Frontal cortex (tissue), 4 donors: ENCODE results near the gene SLC26A11. TPM values are rescaled to one million over a fixed set of nuclear protein-coding genes. Genes with fewer than 3 reads are reported as not detected.
"Not testable (repeated sequence)": the region's sequence is repeated elsewhere in the genome, so short reads cannot be mapped to it uniquely, and the experiment has no call there.

ENCODE experiments used
- DNase-seq, 2 donors: peaks; one replicate each; pipeline ENCODE4 v3.0.0; 2012; ENCODE audit warnings: low spot score in 2 of 2
- FAIRE-seq: peaks from 2 replicates; lab custom pipeline; 2012; peaks lifted over from hg19 to GRCh38; lab: Jason Lieb, UNC
- total RNA-seq: library from RNA; depleted of rRNA; stranded (reverse); fragments of >200 nt; gene quantifications from one replicate; pipeline ENCODE4 v1.2.3, GENCODE V29; 2014
- donor health status: control.
- donor health status: control.
- donor health status: control.

SLC26A11 gene
- total RNA-seq, 1 donor from 2014 or later = 9.8 TPM

DNA sequence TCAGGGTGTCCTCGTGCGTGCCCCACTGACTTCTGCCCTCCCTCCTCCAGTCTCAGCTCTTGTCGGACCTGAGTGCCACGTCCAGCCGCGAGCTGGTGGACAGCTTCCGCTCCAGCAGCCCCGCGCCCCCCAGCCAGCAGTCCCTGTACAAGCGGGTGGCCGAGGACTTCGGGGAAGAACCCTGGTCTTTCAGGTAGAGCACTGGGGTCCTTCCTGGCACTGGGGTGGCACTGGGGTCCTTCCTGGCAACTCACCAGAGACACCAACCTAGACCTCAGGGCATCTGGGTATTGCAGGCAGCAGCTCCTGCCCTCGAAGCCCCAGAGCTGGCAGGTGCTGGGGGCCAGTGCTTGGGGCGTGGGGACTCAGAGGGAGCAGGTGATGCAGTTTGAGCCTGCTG, 25.1 kb upstream of the SLC26A11 start:
- DNase-seq (no peak), FAIRE-seq (no peak)

DNA sequence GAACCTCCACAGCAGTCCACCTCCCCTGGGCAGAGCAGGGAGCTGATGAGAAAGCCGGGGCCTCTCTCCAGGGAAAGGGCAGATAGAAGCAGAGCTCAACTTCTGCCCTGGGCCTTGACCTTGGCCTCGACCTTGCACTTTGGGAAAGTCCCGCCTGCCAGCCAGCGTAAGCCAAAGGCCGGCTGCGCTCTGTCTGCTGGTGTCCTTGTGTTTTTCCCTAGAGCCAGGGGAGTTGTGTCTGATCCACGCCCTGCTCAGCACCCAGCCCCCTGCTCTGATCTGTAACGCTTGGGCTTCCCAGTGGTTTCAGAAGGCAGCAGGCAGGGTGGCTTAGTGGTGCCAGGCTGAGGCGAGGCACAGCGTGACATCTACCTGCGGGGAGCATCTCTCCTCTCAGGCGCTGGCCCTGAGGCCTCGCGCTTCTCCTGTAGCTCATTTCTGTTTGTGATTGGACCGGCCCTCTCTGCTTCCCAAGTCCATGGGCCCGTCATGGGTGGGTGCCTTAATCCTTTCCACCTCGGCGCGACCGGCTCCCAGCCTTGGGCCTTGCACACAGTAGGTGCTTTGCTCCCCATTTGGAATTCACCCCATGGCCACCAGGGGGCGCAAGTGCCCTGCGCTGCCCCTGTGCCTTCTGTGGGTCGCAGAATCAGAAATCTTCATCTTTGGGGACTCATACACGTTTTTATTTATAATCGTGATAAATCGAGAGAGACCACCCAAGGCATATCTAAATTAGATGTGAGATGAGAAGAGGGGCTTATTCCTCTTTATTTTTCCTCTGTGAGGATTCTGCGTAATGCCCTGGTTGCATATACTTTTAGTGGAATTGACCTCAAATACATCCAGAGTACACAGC, 24.3 kb upstream of the SLC26A11 start:
- FAIRE-seq = no peak
- DNase-seq = no peak

DNA sequence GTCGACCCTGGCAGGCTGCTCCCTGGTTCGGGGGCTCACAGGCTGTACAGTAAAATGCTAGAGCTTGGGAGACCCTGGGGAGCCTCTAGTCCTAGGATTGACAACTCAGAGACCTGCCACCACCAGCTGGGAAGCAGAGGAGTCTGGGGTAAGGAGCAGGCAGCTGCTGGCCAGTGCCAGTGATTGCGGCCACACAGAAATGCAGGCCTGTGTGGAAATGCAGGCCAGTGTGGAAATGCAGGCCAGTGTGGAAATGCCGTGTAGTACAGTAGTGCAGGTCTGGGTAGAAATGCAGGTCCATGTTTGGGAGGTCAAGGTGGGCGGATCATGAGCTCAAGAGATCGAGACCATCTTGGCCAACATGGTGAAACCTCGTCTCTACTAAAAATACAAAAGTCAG, 23.6 kb upstream of the SLC26A11 start:
- FAIRE-seq (no peak), DNase-seq (no peak)

DNA sequence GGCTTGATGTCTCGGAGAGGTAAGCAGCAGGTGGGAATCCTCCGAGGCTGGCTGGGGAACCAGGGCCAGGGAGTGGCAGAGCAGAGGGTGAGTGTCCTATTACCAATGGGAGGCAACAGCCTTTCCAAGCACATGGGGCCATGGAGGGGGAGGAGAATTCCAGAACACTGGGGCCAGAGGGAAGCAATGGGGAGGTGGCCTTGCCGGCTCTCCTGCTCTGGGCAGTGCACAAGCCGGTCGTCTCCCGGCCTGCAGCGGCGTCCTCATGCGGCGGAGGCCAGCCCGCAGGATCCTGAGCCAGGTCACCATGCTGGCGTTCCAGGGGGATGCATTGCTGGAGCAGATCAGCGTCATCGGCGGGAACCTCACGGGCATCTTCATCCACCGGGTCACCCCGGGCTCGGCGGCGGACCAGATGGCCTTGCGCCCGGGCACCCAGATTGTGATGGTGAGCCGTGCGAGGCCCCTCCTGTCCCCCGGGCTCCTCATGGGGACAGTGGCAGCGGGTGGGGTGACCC, 22.0 kb upstream of the SLC26A11 start:
- no peak for DNase-seq

DNA sequence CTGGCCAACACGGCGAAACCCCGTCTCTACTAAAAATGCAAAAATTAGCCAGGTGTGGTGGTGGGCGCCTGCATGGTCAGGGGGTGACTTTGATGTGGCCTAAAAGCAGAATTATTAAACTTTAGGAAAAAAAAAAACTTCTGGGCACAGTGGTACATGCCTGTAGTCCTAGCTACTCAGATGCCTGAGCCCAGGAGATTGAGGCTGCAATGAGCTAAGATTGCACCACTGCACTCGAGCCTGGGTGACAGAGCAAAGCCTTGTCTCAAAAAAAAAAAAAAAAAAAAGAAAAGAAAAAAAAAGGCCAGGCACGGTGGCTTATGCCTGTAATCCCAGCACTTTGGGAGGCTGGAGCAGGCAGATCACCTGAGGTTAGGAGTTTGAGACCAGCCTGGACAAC, 20.9 kb upstream of the SLC26A11 start:
- not testable (repeated sequence) for DNase-seq, FAIRE-seq

More for the DNA sequence above, 22.0 kb upstream of the SLC26A11 start:
- no peak for FAIRE-seq

DNA sequence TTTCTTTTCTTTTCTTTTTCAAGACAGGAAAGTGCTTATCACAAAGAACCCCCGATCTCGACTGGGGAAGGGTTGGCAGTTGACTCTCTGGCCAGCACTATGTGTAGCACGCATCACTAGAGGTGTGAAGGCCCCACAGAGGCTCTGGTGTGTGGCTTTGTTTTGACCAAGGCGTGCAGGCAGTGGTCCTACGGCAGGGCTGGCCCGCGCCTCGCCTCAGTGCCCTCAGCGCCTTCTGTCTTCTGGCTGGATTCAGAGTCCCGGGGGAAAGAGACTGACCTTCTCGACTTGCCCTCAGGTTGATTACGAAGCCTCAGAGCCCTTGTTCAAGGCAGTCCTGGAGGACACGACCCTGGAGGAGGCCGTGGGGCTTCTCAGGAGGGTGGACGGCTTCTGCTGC, 18.8 kb upstream of the SLC26A11 start:
- no peak for FAIRE-seq

DNA sequence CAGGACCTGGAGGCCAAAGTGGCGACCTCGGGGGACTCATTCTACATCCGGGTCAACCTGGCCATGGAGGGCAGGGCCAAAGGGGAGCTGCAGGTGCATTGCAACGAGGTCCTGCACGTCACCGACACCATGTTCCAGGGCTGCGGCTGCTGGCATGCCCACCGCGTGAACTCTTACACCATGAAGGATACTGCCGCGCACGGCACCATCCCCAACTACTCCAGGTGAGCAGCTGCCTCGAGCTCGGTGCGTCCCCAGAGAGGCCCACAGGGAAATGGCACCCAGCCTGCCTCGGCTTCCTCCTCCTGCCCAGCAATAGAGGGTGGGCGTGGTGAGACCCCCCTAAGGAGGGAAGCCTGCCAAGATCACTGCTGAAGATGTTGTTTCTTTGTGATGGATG, 18.0 kb upstream of the SLC26A11 start:
- DNase-seq (no peak), FAIRE-seq (no peak)

More for the DNA sequence above, 18.8 kb upstream of the SLC26A11 start:
- no peak for DNase-seq

DNA sequence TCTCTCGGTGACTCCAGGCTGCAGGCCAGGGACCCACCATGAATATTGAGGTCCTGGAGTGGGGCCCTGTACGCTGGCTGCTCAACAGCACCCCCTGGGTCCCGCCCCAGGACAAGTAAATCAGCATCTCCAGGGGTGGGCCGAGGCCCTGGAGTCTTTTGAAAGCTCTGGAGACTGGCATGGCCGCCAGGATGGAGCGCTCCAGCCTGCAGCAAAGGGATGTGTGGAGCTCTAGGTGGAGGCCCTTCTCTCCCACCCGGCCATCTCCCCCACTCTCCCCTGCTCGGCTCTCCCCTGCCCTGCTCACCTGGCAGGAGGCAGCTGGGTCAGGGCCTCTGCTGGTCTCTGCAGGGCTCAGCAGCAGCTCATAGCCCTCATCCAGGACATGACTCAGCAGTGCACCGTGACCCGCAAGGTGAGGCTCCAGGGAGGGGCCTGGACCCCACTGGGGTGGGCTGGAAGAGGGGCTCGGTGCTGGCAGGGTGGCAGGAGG, 16.7 kb upstream of the SLC26A11 start:
- DNase-seq (no peak), FAIRE-seq (no peak)

DNA sequence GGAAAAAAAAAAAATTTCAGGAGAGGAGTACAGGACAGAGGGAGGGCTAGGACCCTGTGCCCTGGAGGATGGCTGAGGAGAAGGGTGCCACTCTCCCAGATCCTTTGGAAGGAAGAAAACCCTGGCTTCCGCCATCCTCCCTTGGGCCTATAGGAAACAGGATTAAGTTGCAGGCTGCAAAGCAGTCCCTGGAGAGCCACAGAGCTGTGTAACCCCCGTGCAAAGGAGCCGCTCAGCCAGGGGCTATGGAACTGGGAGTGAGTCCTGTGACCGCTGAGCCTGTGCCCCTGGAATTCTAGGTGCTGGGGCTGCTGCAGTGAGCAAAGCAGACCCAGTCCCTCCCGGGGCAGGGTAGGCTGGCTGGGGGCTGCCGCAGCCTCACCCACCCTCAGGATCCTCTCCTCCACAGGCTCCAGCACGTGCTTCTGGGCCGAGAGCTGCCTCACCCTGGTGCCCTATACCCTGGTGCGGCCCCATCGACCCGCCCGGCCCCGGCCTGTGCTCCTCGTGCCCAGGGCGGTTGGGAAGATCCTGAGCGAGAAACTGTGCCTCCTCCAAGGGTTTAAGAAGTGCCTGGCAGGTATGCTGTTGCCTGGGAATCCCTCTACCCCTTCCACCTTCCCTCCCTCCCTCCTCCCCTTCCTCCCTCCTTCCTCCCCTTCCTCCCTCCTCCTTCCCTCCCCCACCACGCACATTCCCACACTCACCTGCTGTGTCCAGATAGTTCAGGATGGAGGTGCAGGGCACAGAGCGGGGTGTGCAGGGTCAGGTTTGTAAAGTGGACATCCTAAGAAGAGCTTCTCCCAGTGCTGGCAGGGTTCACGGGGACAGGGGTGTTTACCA, 15.4 kb upstream of the SLC26A11 start:
- DNase-seq (no peak), FAIRE-seq (no peak)

DNA sequence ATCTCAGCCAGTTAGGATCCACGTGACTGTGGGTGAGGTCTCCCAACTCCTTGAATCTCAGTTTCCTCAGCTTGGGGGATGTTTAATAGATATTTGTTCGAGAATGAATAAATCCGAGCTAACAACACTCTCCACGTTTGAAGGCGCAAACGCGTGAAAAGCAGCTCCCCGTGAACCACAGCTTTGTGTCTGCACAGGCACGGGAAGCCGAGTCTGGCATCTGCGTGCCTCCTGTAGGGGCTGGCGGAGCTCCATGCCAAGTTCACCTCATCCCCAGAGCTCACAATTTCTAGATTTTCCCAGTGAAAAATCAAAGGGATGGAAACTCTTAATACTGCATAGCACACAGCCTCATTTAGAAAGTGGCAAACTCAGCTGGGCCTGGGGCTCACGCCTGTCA, 14.4 kb upstream of the SLC26A11 start:
- FAIRE-seq = no peak
- no peak for DNase-seq

DNA sequence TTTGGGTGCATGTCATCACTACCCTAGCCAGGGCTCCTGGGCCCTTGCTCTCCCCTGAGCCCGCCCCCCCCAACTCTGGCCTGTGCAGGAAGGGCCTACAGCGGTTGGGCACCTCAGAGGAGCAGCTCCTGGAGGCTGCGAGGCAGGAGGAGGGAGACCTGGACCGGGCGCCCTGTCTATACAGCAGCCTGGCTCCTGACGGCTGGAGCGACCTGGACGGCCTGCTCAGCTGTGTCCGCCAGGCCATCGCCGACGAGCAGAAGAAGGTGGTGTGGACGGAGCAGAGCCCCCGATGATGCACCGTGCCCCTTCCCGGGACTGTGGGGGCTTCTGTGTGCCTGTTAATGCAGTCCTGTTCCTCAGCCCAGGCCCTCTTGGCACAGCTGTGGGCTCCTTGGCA, 12.2 kb upstream of the SLC26A11 start:
- DNase-seq = no peak
- no peak for FAIRE-seq

DNA sequence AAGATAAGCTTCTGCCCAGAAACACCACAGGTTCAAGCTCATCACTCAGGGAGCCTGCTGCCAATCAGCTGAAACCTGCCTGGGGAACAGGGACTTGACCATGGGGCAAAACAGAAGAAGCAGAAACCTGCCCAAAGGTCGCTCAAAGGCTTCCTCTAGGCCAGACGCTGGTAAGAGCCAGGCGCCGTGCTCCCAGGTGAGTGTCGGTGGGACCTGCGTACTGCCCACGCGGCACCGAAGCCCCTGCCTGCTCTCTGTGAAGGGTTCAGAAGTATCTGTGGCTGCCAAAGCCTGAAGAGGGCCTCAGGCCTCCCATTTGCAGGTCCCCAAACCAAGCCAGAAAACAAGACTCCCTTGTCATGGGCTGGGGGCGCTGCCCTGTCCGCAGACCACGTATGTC, 10.5 kb upstream of the SLC26A11 start:
- FAIRE-seq (no peak), DNase-seq (no peak)

DNA sequence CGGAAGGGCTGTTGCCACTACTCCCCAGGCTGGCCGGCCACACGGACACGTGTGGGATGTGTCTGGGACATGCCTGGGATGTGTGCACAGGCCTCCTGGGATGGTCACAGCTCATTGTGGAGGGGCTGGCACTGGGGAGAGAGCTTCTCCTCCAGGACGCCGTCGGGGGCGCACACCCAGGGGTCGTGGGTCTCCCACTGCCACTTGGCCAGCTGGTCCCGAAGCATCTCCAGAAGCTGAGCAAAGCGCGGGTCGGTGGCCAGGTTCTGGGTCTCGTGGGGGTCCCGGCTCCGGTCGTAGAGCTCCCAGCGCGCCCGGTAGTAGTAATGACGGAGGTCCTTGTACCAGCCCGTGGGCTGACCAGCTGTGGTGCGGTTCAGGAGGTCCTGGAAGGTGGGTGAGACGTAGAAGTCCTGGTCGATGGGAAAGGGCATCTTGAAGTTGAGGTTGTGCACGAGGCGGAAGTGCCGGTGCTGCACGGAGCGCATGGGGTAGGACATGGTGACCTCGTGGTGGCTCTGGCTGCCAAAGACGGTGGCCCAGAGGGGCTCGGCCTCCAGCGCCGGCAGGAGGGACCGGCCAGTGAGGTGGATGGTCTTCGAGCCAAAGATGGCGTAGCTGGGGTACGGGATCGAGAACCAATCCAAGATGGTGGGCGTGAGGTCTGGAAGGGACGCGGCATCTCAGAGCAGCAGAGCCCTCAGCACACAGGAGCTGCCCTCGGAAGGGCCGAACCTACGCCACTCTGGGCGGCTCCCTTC, 9.7 kb upstream of the SLC26A11 start:
- DNase-seq = no peak
- FAIRE-seq = no peak

DNA sequence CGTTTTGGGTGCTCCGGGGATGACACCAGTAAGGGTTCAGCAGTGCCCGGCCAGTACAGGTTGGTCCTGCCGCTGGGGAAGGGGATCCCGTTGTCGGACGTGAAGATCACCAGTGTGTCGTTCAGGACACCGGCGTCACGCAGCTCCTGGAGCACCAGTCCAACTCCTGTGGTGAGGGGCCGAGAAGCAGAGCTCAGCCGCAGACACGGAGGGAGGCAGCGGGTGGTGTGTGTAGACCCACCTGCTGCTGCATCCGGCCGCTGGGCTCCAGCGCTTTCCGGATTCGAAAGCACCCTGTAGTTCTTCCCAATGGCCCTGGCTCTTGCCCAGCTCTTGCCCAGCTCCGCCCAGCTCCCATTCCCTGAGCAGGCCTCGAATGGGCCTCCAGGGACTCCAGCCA, 8.1 kb upstream of the SLC26A11 start:
- DNase-seq = no peak
- no peak for FAIRE-seq

DNA sequence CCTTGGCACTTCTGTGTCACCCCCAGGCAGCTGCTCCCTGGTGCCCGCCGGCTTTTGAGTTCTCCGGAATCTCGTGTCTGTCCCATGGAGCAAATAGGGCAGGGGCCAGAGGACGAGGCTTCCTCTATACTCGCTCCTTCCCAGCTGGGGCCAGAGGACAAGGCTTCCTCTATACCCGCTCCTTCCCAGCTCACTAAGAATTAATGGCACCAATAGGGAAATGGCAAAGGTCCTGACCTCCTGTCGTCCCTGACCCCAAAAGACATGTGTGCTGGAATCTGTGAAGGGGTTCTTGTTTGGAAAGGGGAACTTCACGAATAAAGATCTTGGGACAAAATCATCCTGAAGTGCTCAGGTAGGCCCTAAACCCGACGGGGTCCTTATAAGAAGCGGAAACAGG, 7.7 kb upstream of the SLC26A11 start:
- no peak for FAIRE-seq
- no peak for DNase-seq

DNA sequence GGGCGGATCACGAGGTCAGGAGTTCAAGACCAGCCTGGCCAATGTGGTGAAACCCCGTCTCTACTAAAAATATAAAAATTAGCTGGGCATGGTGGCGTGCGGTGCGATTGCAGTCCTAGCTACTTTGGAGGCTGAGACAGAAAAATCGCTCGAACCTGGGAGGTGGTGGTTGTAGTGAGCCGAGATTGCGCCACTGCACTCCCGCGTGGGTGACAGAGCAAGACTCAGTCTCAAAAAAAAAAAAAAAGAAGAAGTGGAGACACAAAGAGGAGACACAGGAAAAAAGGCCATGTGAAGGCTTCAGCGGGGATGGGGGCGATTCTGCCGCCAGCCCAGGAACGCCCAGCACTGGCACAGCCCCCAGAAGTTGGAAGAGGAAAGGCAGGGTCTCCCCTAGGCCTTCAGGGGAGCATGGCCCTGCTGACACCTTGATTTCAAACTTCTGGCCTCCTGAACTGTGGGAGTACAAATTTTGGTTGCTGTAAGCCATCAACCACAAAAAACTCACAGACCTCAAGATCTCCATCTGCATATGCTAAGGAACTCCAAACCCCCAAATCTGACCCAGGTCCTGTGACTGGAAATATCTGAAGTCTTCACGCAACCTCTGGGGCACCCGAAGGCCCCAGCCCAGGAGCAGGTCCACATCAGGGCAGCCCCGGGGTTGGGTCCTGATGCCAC, 7.1 kb upstream of the SLC26A11 start:
- FAIRE-seq (no peak), DNase-seq (no peak)

DNA sequence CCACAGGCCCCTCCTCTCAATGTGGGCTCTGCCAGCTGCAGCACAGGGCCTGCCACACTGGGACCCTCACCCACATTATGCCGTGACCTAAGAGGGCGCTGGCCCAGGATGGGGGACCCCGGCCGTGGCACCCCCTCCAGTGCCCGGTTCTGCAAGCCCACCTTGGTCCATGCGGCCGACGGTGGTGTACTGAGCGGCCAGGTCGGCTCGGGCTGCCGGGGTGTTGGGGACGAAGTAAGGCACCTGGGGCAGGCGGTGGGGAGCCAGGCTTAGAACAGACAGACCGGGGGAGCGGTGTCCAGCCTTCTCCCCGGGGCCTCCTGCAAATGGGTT, 6.6 kb upstream of the SLC26A11 start:
- DNase-seq (no peak), FAIRE-seq (no peak)

DNA sequence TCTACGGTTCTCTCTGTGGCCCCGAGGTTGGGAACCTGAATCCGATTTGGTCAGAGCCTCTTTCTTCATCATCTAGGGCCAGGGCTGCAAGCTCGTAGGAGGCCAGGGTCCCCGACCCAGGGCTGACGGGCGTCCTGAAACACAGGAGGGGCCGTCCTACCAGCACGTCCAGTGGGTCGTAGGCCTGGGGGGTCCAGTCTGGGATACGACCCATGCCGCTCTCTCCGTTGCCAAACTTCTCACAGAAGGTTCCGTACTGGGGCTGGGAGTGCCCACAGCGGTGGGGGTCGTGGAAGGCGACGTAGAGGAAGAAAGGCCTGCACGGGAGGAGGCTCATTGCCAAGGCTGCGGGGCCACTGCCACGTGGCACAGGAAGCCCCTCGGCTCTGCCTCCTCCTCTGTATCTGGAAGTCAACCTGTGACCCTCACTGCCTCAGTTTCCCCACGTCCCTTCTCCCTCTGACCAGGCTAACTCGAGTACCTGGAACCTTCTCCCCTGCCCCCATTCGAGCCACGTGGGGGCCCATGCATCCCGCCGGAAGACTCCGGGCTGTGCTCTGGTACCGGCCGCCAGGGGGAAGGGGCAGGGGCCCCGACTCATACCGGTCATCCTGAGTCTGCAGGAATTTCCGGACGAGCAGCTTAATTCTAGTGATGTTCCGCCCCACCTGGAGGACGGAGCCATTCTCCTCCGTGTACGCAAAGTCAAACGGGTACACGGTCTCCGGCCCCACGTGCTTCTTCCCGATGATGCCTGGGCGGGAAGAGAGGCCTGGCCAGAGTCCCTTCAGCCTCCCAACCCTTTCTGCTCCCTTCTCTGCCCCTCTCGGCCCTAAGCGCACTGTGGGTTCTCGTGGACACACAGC, 6.0 kb upstream of the SLC26A11 start:
- FAIRE-seq = no peak

DNA sequence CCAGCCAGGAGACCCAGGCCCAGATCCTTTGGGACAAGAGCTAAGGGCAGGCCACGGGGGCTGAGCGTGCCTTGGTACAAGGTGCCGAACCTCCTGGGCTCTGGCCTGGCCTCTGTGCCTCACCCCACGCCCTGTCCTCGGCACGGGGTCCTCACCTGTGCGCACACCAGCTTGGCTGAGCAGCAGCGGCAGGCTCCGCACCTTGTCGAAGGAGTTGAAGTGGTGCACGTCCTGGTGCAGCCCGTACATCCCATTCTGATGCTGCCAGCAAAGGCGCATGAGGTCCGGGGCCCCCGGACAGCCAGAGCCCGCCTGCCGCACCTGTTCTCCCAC, 5.4 kb upstream of the SLC26A11 start:
- FAIRE-seq (no peak), DNase-seq (no peak)

More for the DNA sequence above, 6.0 kb upstream of the SLC26A11 start:
- no peak for DNase-seq
